ENCODE data around the gene TMOD4. TPM values are rescaled to one million over a fixed set of nuclear protein-coding genes. Genes with fewer than 3 reads are reported as not detected.

TMOD4 gene
- total RNA-seq (2014; rRNA removed; shearing (Covaris generic)) (1.3 TPM in 1 of 2 replicates, not detected in the other), polyA plus RNA-seq (2016; fragmentation: Nextera tagmentation; extraction: Ambion mirVana) (not detected in 2 replicates)
- long read RNA-seq, result 0 reads

- Mint-ChIP-seq H3K27me3 (ENCODE audit: insufficient read depth, low read depth, poor library complexity) (peaks cover 3% of the 10 kb centered on the region), H3K4me3 (no peak within 1 kb of the TSS), H3K27ac (peak within 1 kb of the TSS; percentile 68; the same call in 1 of the 2 replicates), H3K36me3 (ENCODE audit: low read depth) (peaks cover 58% of the 10 kb centered on the region), H3K4me1 (no peaks in the 10 kb centered on the region), H3K9me3 (no peaks in the 10 kb centered on the region)
- ATAC-seq (peak; percentile 96), DNase-seq (ENCODE audit: low spot score) (peak; percentile 54)
- Histone ChIP-seq H3K79me2 (replicated peaks; ENCODE audit: insufficient read depth) (no peaks in the 10 kb centered on the region), H3F3A (replicated peaks; ENCODE audit: low read depth) (0 out of 2 replicates have a peak, but pooled peaks cover 4% of the 10 kb centered on the region), H3K4me1 (ENCODE audit: insufficient read depth) (no peaks in the 10 kb centered on the region), H3K4me3 (no peak within 1 kb of the TSS), H3K27ac (ENCODE audit: low read depth) (no peak within 1 kb of the TSS), H4K20me1 (replicated peaks; ENCODE audit: insufficient read depth) (no peaks in the 10 kb centered on the region; the same call in 1 of the 2 replicates), H3K4me2 (no peak within 1 kb of the TSS), H2AFZ (no peak within 1 kb of the TSS), H3K9me2 (ENCODE audit: insufficient read depth) (no peaks in the 10 kb centered on the region), H3K36me3 (ENCODE audit: insufficient read depth) (peaks cover 10% of the 10 kb centered on the region), H3K27me3 (ENCODE audit: insufficient read depth) (no peaks in the 10 kb centered on the region)
- TF ChIP-seq, protein P1, sequence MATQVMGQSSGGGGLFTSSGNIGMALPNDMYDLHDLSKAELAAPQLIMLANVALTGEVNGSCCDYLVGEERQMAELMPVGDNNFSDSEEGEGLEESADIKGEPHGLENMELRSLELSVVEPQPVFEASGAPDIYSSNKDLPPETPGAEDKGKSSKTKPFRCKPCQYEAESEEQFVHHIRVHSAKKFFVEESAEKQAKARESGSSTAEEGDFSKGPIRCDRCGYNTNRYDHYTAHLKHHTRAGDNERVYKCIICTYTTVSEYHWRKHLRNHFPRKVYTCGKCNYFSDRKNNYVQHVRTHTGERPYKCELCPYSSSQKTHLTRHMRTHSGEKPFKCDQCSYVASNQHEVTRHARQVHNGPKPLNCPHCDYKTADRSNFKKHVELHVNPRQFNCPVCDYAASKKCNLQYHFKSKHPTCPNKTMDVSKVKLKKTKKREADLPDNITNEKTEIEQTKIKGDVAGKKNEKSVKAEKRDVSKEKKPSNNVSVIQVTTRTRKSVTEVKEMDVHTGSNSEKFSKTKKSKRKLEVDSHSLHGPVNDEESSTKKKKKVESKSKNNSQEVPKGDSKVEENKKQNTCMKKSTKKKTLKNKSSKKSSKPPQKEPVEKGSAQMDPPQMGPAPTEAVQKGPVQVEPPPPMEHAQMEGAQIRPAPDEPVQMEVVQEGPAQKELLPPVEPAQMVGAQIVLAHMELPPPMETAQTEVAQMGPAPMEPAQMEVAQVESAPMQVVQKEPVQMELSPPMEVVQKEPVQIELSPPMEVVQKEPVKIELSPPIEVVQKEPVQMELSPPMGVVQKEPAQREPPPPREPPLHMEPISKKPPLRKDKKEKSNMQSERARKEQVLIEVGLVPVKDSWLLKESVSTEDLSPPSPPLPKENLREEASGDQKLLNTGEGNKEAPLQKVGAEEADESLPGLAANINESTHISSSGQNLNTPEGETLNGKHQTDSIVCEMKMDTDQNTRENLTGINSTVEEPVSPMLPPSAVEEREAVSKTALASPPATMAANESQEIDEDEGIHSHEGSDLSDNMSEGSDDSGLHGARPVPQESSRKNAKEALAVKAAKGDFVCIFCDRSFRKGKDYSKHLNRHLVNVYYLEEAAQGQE (IDR thresholded peaks at IDR 0.05; ENCODE audit: unreplicated experiment), result no peak
- TF ChIP-seq ZNF462 (CRISPR knock-in tag; IDR thresholded peaks at IDR 0.05), result no peak
- no peak for TF ChIP-seq POLR2AphosphoS5 (IDR thresholded peaks at IDR 0.05; ENCODE audit: low read depth)
- TF ChIP-seq CTCF (conservative IDR thresholded peaks at IDR 0.05; ENCODE audit: low read depth in 2 of 2), result peak; percentile 58 to 63; a peak in 3 of 4 replicates
Measured at GRCh38 chr1:151175863-151176262, at the start of gene TMOD4. Gene TMOD4, minus strand, starts transcription at chr1:151175981. Its CDS starts 1,106 bp downstream, at chr1:151174875.
